ENCODE measurements around the gene KRTAP10-2.
"Not testable (repeated sequence)": the region's sequence is repeated elsewhere in the genome, so short reads cannot be mapped to it uniquely, and the experiment has no call there.

Gene KRTAP10-2

GRCh38 chr21:44564886-44565598, 13.7 kb upstream of the KRTAP10-2 start:
- Histone ChIP-seq H3K79me2 (no peaks in the 10 kb centered on the region), H3K4me3 (ENCODE audit: low read depth, low read length) (no peak overlapping the region), H3K36me3 (ENCODE audit: control insufficient read depth, insufficient read depth, low read length) (no peaks in the 10 kb centered on the region), H3K4me2 (ENCODE audit: low read length) (no peak overlapping the region), H3K27me3 (ENCODE audit: control insufficient read depth, insufficient read depth, low read length) (no peaks in the 10 kb centered on the region), H3K9ac (no peak overlapping the region), H3K9me3 (ENCODE audit: control insufficient read depth, low read length) (no peaks in the 10 kb centered on the region), H2AFZ (no peak overlapping the region), H3K27ac (no peak overlapping the region), H3K4me1 (no peaks in the 10 kb centered on the region)
- TF ChIP-seq CTCF (IDR thresholded peaks at IDR 0.05) = no peak

DNA sequence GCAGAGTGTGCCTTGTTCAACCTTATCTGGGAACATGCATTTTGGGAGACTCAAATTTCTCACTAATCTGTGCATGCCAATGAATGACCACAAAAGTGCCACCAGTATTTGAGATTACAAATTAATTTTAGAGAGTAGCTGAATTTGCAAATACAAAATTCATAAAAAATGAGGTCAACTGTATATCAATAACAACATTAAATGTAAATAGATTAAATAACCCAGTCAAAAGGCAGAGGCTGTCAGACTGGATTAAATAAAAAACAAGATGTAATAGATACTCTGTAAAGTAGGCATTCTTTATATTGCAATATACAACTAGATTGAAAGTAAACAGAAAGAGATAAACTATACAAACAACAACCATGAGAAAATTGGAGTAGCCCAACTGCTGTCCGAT, 12.8 kb upstream of the KRTAP10-2 start:
- Histone ChIP-seq H3K79me2 (no peaks in the 10 kb centered on the region), H3K4me3 (ENCODE audit: low read depth, low read length) (no peak overlapping the region), H3K9me3 (ENCODE audit: control insufficient read depth, low read length) (no peaks in the 10 kb centered on the region), H3K27ac (no peak overlapping the region), H3K4me1 (no peaks in the 10 kb centered on the region), H3K4me2 (ENCODE audit: low read length) (no peak overlapping the region), H2AFZ (no peak overlapping the region), H3K27me3 (ENCODE audit: control insufficient read depth, insufficient read depth, low read length) (no peaks in the 10 kb centered on the region), H3K36me3 (ENCODE audit: control insufficient read depth, insufficient read depth, low read length) (no peaks in the 10 kb centered on the region), H3K9ac (no peak overlapping the region)
- TF ChIP-seq CTCF (IDR thresholded peaks at IDR 0.05) = no peak

DNA sequence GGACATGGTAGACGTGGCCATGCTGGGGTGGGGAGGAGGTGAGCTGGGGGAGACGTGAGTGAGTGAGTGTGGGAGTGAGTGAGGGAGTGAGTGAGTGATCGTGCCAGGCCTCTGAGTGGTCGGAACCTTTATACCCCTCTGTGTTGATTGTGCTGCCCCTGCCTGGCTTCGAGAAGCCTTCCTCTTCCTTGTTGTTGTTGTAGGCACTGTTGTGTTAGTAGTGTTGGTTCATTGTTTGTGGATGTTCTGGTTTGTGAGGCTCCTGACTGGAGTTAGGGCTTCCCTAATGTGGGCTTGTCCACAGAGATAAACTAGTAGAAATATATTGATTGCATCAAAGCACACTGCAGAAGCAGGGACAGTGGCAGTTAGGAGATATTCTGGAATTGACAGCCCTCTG, 7.4 kb upstream of the KRTAP10-2 start, which contains the start of gene KRTAP10-3:
Gene KRTAP10-3, minus strand, starts transcription at position 101 of the 400 bp plus-strand sequence. Its CDS starts 80 bp downstream, at position 21.
- TF ChIP-seq CTCF (IDR thresholded peaks at IDR 0.05) = no peak
- Histone ChIP-seq H3K36me3 (ENCODE audit: control insufficient read depth, insufficient read depth, low read length) (no peaks in the 10 kb centered on the region), H3K4me1 (no peaks in the 10 kb centered on the region), H3K9ac (no peak within 1 kb of the TSS), H3K9me3 (ENCODE audit: control insufficient read depth, low read length) (no peaks in the 10 kb centered on the region), H3K27me3 (ENCODE audit: control insufficient read depth, insufficient read depth, low read length) (no peaks in the 10 kb centered on the region), H3K27ac (no peak within 1 kb of the TSS), H3K4me2 (ENCODE audit: low read length) (no peak within 1 kb of the TSS), H3K79me2 (no peaks in the 10 kb centered on the region), H3K4me3 (ENCODE audit: low read depth, low read length) (no peak within 1 kb of the TSS), H2AFZ (no peak within 1 kb of the TSS)

DNA sequence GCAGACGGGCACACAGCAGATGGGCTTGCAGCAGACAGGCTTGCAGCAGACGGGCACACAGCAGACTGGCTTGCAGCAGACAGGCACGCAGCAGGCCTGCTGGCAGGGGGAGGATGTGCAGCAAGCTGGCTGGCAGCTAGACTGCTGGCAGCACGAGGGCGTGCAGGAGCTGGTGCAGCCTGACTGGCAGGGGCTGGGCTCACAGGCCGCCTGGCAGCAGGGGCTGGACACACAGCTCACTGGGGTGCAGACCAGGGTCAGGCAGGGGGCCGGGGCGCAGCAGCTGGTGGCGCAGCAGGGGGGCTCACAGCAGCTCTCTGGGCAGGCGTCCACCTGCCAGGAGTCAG, 7.0 kb upstream of the KRTAP10-2 start:
- not testable (repeated sequence) for H3K36me3 ChIP-seq (ENCODE audit: control insufficient read depth, insufficient read depth, low read length); H3K4me1 ChIP-seq; H3K27me3 ChIP-seq (ENCODE audit: control insufficient read depth, insufficient read depth, low read length); H3K9me3 ChIP-seq (ENCODE audit: control insufficient read depth, low read length); H3K79me2 ChIP-seq; H3K4me2 ChIP-seq (ENCODE audit: low read length); H3K9ac ChIP-seq; H3K27ac ChIP-seq; H2AFZ ChIP-seq; H3K4me3 ChIP-seq (ENCODE audit: low read depth, low read length)

- Histone ChIP-seq H3K4me1 (no peaks in the 10 kb centered on the region), H3K4me2 (ENCODE audit: low read length) (no peak overlapping the region), H3K79me2 (no peaks in the 10 kb centered on the region), H2AFZ (no peak overlapping the region), H3K4me3 (ENCODE audit: low read depth, low read length) (no peak overlapping the region), H3K36me3 (ENCODE audit: control insufficient read depth, insufficient read depth, low read length) (no peaks in the 10 kb centered on the region), H3K9me3 (ENCODE audit: control insufficient read depth, low read length) (no peaks in the 10 kb centered on the region), H3K9ac (no peak overlapping the region), H3K27ac (no peak overlapping the region), H3K27me3 (ENCODE audit: control insufficient read depth, insufficient read depth, low read length) (no peaks in the 10 kb centered on the region)
- TF ChIP-seq CTCF (IDR thresholded peaks at IDR 0.05) = no peak
Observed at GRCh38 chr21:44557491-44558328, 6.4 kb upstream of the KRTAP10-2 start.

All from parathyroid adenoma (tissue), 2 donors.